ENCODE results near the gene SLC45A3. TPM values are rescaled to one million over a fixed set of nuclear protein-coding genes. Genes with fewer than 3 reads are reported as not detected.

The SLC45A3 gene
- polyA plus RNA-seq, 1 donor from 2014 or later = 0.53 TPM

DNA sequence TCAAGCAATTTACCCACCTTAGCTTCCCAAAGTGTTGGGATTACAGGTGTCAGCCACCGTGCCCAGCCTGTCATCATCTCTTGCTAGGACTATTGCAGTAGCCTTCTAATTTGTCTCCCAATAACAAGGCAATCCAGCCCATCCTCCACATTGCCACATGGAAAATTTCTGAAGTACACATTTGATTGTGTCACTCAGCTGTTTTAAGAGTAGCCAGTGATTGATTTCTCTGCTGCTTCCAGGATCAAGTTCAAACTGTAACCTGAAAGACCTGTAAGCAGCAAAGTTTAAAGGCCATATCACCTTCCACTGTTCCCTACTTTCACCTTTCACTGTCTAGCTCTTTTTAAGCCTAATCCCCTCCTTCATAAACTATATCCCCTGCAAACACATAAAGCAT is 40.7 kb downstream of the SLC45A3 start:
- H2AFZ ChIP-seq (ENCODE audit: low read depth, low read length) = no peak overlapping the region
- no peak for TF ChIP-seq RAD21 (conservative IDR thresholded peaks at IDR 0.05)
- TF ChIP-seq POLR2AphosphoS5 (IDR thresholded peaks at IDR 0.05) = no peak
- TF ChIP-seq, protein P1, sequence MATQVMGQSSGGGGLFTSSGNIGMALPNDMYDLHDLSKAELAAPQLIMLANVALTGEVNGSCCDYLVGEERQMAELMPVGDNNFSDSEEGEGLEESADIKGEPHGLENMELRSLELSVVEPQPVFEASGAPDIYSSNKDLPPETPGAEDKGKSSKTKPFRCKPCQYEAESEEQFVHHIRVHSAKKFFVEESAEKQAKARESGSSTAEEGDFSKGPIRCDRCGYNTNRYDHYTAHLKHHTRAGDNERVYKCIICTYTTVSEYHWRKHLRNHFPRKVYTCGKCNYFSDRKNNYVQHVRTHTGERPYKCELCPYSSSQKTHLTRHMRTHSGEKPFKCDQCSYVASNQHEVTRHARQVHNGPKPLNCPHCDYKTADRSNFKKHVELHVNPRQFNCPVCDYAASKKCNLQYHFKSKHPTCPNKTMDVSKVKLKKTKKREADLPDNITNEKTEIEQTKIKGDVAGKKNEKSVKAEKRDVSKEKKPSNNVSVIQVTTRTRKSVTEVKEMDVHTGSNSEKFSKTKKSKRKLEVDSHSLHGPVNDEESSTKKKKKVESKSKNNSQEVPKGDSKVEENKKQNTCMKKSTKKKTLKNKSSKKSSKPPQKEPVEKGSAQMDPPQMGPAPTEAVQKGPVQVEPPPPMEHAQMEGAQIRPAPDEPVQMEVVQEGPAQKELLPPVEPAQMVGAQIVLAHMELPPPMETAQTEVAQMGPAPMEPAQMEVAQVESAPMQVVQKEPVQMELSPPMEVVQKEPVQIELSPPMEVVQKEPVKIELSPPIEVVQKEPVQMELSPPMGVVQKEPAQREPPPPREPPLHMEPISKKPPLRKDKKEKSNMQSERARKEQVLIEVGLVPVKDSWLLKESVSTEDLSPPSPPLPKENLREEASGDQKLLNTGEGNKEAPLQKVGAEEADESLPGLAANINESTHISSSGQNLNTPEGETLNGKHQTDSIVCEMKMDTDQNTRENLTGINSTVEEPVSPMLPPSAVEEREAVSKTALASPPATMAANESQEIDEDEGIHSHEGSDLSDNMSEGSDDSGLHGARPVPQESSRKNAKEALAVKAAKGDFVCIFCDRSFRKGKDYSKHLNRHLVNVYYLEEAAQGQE (IDR thresholded peaks at IDR 0.05; ENCODE audit: borderline replicate concordance) = no peak
- TF ChIP-seq SMC3 (conservative IDR thresholded peaks at IDR 0.05; ENCODE audit: poor library complexity) = no peak
- no peak for TF ChIP-seq EZH2 (IDR thresholded peaks at IDR 0.05; ENCODE audit: borderline replicate concordance, insufficient read depth, low read length, poor library complexity, severe bottlenecking)
- TF ChIP-seq EP300 (conservative IDR thresholded peaks at IDR 0.05; ENCODE audit: poor library complexity, severe bottlenecking) = no peak
- TF ChIP-seq TAF1 (IDR thresholded peaks at IDR 0.05; ENCODE audit: low read depth) = no peak
- no peak for TF ChIP-seq MXI1 (conservative IDR thresholded peaks at IDR 0.05; ENCODE audit: poor library complexity, severe bottlenecking)
- H3K4me3 ChIP-seq (ENCODE audit: low read length) = no peak overlapping the region
- no peak overlapping the region for H3K4me2 ChIP-seq (ENCODE audit: low read length)
- H3K27ac ChIP-seq (ENCODE audit: low read length) = no peak overlapping the region
- no peaks in the 10 kb centered on the region for H4K20me1 ChIP-seq (ENCODE audit: insufficient read depth)
- H3K9me2 ChIP-seq (ENCODE audit: insufficient read depth, low read length) = no peaks in the 10 kb centered on the region
- no peaks in the 10 kb centered on the region for H3K79me2 ChIP-seq (replicated peaks; ENCODE audit: insufficient read depth, low read length)
- no peaks in the 10 kb centered on the region for H3F3A ChIP-seq (ENCODE audit: insufficient read depth, low read length, poor library complexity, severe bottlenecking)
- no peaks in the 10 kb centered on the region for H3K27me3 ChIP-seq (ENCODE audit: insufficient read depth, low read depth, low read length)
- H3K36me3 ChIP-seq (ENCODE audit: insufficient read depth, low read length) = no peaks in the 10 kb centered on the region
- no peaks in the 10 kb centered on the region for H3K9me3 ChIP-seq (ENCODE audit: low read length)
- H3K9ac ChIP-seq (ENCODE audit: low read length) = no peak overlapping the region

GRCh38 chr1:205637854-205638468 is 42.3 kb downstream of the SLC45A3 start:
- Histone ChIP-seq H3K27ac (ENCODE audit: low read length) (no peak overlapping the region), H3K9me3 (ENCODE audit: low read length) (no peaks in the 10 kb centered on the region)
- TF ChIP-seq, protein P1 (IDR thresholded peaks at IDR 0.05; ENCODE audit: borderline replicate concordance) = no peak
- TF ChIP-seq SMC3 (conservative IDR thresholded peaks at IDR 0.05; ENCODE audit: poor library complexity) (no peak), MXI1 (conservative IDR thresholded peaks at IDR 0.05; ENCODE audit: poor library complexity, severe bottlenecking) (no peak), TAF1 (IDR thresholded peaks at IDR 0.05; ENCODE audit: low read depth) (no peak), EZH2 (IDR thresholded peaks at IDR 0.05; ENCODE audit: borderline replicate concordance, insufficient read depth, low read length, poor library complexity, severe bottlenecking) (no peak), RAD21 (conservative IDR thresholded peaks at IDR 0.05) (no peak), POLR2AphosphoS5 (IDR thresholded peaks at IDR 0.05) (no peak), EP300 (conservative IDR thresholded peaks at IDR 0.05; ENCODE audit: poor library complexity, severe bottlenecking) (no peak)
- TF ChIP-seq, protein P2, sequence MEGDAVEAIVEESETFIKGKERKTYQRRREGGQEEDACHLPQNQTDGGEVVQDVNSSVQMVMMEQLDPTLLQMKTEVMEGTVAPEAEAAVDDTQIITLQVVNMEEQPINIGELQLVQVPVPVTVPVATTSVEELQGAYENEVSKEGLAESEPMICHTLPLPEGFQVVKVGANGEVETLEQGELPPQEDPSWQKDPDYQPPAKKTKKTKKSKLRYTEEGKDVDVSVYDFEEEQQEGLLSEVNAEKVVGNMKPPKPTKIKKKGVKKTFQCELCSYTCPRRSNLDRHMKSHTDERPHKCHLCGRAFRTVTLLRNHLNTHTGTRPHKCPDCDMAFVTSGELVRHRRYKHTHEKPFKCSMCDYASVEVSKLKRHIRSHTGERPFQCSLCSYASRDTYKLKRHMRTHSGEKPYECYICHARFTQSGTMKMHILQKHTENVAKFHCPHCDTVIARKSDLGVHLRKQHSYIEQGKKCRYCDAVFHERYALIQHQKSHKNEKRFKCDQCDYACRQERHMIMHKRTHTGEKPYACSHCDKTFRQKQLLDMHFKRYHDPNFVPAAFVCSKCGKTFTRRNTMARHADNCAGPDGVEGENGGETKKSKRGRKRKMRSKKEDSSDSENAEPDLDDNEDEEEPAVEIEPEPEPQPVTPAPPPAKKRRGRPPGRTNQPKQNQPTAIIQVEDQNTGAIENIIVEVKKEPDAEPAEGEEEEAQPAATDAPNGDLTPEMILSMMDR (IDR thresholded peaks at IDR 0.05; ENCODE audit: poor library complexity, severe bottlenecking) = no peak

More at GRCh38 chr1:205637854-205638468, 42.3 kb downstream of the SLC45A3 start:
- Histone ChIP-seq H3K4me3 (ENCODE audit: low read length) (no peak overlapping the region), H3K4me2 (ENCODE audit: low read length) (no peak overlapping the region), H3K79me2 (replicated peaks; ENCODE audit: insufficient read depth, low read length) (no peaks in the 10 kb centered on the region), H3K9me2 (ENCODE audit: insufficient read depth, low read length) (no peaks in the 10 kb centered on the region), H4K20me1 (ENCODE audit: insufficient read depth) (no peaks in the 10 kb centered on the region), H3F3A (ENCODE audit: insufficient read depth, low read length, poor library complexity, severe bottlenecking) (no peaks in the 10 kb centered on the region), H3K36me3 (ENCODE audit: insufficient read depth, low read length) (no peaks in the 10 kb centered on the region), H3K27me3 (ENCODE audit: insufficient read depth, low read depth, low read length) (no peaks in the 10 kb centered on the region), H3K9ac (ENCODE audit: low read length) (no peak overlapping the region), H2AFZ (ENCODE audit: low read depth, low read length) (no peak overlapping the region)
